HG02571 (cell line): ENCODE data around the gene TMEM183A.

Experiments
- ATAC-seq: cut with Tn5 transposase; IDR thresholded peaks from one replicate; pipeline ENCODE4 v1.9.1; 2021; ENCODE audit warnings: mild to moderate bottlenecking, moderate library complexity; ENCODE audit not compliant: unreplicated experiment

Gene TMEM183A

DNA sequence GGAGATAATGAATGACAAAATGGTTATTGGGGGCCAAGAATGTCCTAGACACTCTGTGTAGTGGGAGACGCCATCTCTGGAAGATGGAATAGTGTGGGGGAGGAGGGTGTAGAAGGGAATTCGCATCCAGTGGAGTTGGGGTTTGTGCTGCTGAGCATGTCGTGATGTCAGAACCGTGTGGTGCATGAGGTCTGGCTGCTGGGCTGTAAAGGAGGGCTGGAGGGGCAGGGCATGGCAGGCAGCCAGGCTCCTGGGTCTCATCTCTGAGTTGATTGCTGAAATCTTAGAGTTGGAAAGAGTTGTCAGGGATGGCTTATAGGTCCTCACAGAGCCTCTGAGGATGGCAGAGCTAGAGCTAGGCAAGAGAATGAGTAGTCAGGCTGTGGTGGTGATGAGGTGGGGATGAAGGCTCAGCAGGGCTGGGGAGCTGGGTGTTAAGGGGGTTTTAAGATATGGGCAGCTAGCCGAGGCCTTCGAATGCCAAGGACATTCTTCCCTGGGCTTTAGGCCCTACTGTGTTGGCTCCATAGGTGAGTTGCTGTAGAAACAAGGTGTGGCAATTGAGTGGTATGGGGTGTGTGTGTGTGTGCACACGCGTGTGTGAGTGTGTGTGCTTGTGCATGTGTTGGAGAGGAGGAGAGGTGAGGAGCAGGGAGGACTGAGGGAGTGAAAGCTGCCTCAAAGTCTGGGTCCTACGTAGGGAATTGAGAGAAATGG is 21.1 kb downstream of the TMEM183A start:
- ATAC-seq: no peak

DNA sequence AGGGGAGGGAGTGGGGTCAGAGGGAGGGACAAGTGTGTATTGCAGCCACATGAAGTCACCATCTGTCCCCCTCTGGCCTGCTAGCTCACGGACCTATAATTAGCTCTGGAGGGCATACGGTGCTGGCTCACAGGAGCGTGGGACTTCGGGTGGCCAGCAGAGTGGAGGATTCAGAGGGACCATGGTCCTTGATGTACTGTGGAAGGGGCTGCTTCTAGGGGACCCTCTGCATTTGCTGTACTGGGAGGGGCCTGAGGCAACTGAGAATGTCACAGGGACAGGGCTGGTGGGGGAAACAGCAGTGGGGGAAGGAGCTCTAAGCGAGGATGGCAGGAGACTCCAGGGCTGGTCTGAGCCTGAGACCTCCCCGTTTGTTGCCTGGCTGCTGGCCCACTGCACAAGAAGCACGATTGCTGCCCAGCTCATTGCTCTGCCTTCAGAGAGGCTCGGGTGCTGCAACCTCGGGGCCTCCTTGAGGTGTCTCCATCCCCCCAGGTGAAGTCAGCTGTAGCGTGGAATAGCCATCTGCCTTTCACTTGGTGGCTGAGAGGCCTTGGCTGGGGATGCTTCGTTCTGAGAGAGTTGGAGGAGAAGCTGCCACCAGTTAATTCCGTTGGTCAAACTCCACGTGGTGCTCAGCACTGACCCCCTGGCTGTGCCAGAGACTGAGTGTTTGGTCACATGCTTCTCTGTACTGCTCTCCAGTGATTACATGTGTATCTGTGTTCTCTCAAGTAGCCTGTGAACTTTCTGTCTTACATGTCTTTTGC is 21.8 kb downstream of the TMEM183A start:
- ATAC-seq: no peak

DNA sequence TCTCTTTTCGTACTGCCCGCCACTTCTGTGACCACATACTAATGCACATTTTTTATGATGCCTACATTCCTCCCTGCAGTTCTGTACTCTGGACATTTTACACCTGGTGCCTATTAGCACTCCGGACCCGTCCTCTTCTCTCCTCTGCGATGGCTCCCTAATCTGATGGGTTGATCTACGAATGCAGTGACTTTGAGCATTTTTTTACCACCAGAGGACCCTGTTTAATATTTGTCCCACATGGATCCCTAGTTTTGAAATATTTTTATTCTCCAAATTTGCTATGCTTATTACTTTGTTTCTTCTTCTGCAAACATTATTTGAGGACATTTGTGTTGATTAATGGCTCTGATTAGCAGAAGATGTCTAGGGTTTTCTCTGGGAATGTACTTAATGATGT is 24.3 kb downstream of the TMEM183A start:
- ATAC-seq: no peak

DNA sequence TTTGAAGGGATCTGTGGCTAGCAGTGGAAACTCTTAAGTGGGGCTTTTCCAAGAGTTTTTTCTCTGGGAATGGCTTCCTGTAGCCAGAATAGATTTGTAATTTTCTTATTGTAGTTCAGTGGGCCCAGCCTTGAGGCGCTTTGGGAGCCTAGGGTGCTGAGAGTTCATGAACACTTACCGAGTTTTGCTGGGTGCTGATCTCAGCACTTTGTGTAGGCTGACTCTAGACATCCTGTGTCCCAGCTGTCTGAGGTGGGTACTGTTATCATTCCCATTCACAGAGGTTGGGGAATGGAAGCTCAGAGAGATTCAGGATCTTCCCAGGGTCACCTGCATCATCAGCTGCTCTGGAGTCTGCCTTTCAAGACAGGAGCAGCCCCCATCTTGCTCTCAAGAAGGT is 26.1 kb downstream of the TMEM183A start:
- ATAC-seq: no peak

DNA sequence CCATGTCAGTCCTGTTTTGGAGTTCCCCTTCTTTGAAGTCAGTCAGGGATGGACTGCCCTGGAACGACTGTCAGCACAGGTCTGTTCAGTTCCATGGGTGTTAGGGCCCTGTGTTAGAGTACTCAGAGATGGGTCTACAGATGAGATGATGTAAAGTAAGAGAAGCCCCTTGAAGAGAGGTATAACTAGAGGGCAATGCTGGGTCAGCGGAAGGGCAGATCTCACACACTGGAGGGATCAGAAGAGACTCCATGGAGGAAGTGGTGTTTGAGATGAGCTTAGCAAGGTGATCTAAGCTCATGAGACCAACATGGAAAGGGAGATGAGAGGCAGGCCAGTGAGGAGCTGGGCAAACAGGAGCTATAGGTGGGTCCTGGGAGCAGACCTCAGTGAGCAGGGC is 26.7 kb downstream of the TMEM183A start:
- no peak for ATAC-seq

DNA sequence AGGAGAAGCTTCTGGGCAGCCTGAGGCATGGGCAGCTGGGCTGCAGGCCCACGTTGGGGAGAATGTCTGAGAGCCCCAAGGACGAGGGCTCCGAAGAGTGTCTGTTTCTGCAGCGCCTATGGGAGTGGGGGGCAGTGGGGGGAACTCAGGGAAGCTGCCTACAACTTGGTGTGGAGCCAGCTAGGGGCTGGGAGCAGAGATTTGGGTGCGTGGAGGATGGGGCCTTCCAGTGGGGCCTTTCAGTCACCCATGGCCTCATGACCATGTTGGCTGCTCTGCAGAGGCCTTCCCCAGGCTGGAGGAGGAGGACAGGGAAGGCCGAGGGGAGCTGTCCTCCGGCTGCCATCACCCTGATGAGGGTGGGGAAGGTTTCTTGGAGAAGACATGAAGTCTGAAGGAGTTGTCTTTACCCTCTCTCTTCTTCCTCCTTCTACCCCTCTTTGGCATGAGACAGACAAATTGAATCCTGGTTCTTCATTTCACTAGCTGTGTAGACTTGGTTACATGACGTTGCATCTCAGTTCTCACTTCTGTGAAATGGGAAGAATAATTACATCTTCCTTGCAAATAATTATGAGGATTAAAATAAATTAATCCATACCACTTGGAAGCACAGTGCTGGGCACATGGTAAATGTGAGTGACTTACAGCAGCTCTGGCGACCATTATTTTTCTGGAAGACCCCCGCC is 27.4 kb downstream of the TMEM183A start:
- no peak for ATAC-seq

DNA sequence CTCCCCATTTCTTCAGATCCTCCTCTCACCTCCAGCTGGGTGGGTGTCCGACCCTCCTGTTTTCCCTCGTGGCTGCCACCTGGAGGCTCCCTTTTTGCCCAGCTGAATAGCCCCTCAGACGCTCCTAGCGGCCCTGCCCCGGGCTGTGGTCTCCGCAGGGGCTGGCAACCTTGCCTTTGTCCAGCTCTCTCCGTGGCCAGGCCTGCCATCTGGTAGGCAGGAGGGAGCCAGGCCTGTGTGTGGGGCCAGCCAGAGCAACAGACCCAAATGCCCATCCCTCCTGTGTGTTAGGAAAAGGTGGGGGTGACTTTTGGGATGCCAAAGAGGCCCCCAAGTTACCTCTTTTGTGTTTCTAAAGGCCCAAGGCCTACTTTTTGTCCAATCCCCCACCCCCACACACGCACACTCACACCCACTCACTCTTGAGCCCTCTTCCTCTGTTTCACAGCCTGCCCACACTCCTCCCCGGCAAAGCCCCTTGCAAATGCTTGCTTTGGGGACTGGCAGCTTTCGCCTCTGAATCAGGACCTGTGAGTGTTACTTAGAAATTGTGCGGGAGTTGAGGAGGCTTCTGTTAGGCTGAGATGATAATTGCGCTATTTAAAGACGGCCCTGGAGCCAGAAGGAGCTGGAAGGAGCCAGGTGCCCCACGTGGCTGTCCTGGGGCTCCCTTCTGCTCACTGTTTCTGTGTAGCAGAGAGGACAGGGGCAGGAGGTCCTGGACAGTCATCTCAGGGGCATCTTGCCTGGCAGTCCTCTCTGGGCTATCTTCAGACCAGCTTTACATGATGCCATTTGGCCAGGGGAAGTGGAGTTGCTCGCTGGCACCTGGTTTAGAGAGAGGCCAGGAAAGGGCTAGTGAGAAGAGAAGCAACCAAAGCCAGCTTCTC is 28.2 kb downstream of the TMEM183A start:
- no peak for ATAC-seq

DNA sequence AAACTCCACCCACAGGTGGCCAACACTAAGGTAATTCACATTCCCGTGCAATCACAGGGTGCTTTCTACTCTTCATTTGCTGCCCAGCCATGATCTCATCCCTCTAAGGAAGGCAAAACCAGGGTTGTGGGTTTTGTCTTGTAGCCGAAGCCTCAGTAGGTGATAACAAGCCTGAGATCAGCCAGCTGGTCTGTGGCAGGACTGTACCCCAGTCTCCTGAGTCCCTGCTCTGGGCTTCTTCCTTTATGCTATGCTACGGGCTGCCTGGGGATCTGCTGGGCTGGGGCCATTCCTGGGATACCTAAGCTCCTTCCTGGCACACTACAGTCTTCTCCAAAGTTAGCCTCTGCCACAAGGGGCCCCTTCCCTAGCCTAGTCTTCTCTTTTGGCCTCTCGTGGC is 29.0 kb downstream of the TMEM183A start:
- ATAC-seq: no peak

DNA sequence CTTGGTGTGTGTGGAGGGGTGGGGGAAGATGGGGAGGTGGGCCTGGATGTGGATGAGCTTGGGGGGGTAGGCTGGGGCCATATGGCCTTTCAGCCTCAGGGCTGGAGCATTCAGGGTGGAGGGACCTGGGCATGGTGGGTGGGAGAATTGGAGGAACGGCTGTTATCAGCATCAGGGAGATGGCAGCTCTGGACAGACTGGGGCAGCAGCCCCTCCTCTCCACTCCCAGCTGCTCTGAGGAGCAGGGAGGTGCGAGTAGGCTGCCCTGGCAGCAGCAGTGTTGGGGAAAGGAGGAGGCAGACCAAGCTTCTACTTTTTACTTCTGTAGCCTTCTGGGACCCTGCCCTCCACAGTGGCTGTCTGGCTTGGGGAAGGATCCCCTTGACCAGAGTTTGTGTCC is 29.4 kb downstream of the TMEM183A start:
- no peak for ATAC-seq

DNA sequence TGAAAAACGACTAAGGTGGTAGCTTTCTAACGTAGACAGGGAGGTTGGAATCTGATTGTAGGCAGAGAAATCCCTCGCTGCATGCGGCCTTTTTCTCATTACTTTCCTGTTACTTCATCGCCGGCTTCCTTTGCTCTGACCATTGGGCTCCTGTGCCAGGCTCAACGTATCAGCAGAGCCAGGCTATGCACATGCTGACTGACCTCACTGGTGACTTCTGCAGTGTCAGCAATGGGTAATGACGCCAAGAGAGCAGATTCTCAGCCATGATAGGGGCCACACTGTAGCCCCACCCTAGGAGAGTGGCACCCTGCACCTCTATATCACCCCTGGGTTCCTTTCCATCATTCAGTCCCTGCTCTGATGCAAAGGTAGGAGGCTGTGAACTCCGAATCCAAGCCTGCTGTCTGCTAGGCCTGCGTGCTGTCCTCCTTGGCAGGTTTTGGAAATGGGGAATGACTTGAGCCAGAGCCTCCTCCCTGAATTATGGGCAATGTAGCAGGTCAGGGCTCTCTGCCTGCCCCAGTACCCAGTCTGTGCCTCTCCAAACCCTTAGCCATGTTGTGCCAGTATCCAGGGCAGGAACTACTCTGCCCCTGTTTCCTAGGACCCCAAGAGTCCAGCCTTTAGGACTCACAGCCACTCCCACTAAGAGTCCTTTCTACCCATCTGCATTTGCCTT is 30.5 kb downstream of the TMEM183A start:
- ATAC-seq: no peak

DNA sequence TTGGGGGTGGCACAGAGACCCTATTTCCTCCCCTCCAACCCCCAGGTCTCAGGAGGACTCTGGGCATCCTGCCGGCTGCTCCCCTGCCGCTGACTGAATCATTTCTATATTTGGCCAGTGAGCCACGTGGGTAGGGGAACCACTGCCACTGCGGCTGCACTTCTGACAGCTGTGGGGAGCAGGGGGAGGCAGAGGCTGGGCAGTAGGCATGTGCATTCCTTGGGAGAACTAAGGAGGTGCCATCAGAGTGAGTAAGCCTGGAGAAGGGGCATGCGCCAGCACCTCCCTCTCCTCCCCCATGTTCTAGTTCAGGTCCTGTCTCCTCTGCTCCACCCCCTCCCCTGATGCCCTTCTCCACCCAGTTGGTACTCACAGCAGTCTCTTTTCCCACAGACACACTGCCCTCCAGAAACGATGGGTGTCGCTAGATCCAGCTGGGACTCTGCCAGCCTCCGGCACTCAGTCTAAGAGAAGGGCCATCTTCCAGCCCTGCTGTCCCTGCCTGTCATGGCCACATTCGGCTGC is 31.1 kb downstream of the TMEM183A start:
- peak; percentile 57 for ATAC-seq

DNA sequence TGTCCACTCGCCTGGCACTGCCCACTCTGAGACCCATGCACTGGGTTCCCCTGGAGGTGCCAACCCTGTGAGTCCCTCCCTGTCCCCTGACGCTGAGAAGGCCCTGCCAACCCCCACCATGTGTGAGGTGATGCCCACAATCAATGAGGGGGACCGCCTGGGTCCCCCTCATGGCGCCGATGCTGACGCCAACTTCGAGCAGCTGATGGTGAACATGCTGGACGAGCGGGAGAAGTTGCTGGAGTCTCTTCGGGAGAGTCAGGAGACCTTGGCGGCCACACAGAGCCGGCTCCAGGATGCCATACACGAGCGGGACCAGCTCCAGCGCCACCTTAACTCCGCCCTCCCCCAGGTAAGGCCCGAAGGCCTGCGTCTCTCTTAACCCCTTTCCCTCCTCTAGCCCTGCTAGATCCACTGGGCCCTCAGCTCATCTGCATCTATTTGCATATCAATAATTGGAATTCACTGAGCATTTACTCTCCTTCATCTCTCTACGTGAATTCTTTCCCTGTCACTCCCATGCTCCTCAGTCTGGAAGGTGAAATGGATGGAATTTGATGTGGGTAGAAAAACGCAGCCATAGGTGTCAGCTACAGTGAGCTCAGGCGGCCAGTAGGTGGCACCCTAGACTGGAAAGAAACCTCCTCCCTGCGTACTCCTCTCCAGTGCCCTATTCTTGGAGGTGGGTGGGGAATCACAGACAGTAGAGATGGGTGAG is 31.9 kb downstream of the TMEM183A start:
- ATAC-seq: no peak

DNA sequence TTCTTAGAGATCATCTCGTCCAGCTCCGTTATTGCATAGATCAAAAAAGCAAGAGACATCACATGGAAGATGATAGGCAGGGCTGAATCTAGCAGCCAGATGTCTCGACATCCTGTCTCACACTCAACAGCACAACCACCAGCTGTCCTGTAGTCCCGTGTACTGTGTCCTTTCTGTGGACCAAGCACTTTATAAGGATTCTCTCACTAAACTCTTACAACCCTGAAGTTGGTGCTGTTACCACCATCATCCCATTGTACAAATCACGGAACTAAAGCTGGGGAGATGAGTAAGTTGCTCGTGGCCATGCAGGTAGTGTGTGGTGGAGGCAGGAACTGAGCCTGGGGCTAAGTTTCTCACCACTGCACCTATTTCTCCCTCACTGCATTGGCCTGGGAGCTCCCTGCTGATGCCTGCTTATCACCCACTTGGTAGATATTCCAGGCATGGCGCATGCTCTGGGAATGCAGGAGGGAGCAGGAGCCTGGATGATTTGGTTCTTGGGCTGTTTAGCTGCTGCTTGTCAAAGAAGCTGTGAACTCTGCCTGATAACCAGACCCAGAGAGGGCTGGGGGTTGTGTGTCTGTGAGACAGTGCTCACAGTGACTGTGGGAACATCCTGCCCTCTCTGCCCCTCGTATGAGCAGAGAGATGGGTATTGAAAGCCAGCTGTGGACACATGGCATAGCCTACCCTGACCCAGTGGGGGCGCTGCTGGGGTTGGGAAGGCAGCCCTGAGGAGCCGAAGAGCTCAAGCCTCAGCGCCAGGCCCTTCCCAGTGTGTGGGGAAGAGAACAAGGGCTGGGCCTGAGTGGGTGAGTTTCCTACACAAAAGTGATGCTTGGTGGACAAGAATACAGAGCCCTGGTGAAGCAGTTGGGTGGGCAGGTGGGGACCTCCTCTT is 32.7 kb downstream of the TMEM183A start:
- ATAC-seq: no peak

DNA sequence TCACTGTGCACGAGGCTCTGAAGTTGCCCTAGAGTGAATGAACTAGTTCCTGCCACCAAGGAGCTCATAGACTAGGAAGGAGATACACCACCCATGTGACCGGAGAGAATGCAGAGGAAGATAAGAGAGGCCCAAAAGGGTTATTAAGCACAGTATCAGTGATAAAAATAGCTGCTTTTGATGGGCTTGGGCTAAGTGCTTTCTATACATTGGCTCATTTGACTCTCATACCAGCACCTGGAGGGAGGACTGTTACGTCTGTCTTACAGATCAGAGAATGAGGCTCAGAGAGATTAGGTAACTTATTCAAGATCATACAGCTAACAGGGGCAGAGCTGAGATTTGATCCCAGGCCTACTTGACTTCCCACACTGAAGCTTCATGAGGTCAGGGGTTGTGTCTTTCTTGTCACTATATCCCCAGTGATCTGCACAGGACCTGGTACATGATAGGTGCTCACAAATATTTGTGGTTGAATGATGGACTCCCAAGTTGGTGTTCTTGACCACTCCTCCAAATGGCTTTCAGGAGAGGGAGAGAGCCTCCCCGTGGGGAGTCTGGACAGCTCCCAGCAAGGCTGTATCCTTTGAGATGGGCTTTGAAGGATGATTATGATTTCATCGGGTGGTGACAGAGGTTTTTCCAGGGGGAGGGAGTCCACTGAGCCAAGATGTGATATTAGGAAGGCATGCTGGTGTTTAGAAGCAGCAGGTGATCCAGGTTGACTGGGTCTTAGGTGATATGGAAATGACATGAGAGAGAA is 33.5 kb downstream of the TMEM183A start:
- ATAC-seq: no peak

DNA sequence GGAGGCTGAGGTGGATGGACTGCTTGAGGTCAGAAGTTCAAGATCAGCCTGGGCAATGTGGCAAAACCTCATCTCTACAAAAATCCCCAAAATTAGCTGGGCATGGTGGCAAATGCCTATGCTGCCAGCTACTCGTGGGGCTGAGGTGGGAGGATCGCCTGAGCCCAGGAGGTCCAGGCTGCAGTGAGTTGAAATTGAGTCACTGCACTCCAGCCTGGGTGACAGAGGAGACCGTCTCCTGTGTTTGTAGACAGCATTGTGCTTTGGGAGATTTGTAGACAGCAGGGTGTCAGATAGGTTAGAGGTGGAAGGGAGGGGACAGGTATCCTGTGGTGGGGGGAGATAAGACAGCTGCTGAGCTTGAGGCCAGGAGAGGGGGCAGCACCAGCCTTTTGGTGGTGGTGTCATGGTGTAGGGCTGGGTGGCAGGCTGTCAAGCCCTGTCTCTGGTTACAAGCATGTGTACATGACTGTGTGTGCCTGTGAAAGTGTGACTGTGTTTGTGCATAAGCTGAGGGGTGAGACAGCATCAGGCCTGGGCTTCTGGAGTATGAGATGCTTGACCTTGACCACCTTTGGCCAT is 34.3 kb downstream of the TMEM183A start:
- no peak for ATAC-seq

DNA sequence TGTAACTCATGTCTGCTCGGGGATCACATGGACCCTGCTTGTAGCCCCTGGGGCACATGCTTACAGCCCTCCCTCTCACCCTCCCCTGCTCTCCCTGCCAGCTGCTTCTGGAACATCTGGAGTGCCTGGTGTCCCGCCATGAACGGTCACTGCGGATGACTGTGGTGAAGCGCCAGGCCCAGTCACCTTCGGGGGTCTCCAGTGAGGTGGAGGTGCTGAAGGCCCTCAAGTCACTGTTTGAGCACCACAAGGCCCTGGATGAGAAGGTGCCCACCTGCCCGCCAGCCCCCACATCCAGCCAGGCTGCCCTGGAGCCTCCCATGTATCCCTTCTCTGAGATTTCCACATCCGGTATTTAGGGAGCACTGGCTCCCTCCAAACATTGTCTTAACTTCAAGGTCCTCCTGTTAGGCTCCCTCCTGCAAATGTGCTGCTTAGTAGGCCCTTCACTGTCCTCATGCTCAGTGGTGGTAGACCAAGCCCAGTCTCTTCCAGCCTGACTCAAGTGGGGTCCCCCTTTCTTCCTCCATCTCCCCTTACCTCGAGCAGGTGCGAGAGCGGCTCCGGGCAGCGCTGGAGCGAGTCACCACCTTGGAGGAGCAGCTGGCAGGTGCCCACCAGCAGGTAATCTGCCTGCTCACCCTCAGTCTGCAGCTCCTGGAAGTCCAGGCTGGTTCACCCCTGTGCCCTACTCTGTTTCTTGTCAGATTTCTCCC is 36.8 kb downstream of the TMEM183A start:
- ATAC-seq: no peak
